DOHH2 (cell line): ENCODE measurements around the gene RBKS.

Experiments
- H3F3A ChIP-seq: fragments of 200-600 bp; sonication (generic), shearing (Covaris generic); 2 replicates; pipeline ENCODE4 v1.6.0; 2016; ENCODE audit warnings: antibody characterized with exemption, mild to moderate bottlenecking; ENCODE audit not compliant: control insufficient read depth, insufficient read depth
- H3K27ac ChIP-seq: fragments of 200-600 bp; sonication (generic); 2 replicates; pipeline ENCODE4 v1.5.1; 2014; ENCODE audit warnings: low read depth, mild to moderate bottlenecking, low read length, moderate library complexity
- H3K27me3 ChIP-seq: fragments of 200-600 bp; sonication (generic); 2 replicates; pipeline ENCODE4 v1.6.1; 2014; ENCODE audit warnings: mild to moderate bottlenecking, low read length, mixed read lengths; ENCODE audit not compliant: control insufficient read depth
- H3K36me3 ChIP-seq: fragments of 200-600 bp; sonication (generic); 2 replicates; pipeline ENCODE4 v1.6.1; 2014; ENCODE audit warnings: mild to moderate bottlenecking, low read length, moderate library complexity, mixed read lengths; ENCODE audit not compliant: control insufficient read depth
- H3K4me1 ChIP-seq: fragments of 200-600 bp; sonication (generic); 2 replicates; pipeline ENCODE4 v1.6.1; 2014; ENCODE audit warnings: mild to moderate bottlenecking, low read length, mixed read lengths; ENCODE audit not compliant: control insufficient read depth
- H3K4me2 ChIP-seq: fragments of 200-600 bp; sonication (generic); 2 replicates; pipeline ENCODE4 v1.6.0; 2014; ENCODE audit warnings: mild to moderate bottlenecking, low read length, moderate library complexity
- H3K4me3 ChIP-seq: fragments of 200-600 bp; sonication (generic); 2 replicates; pipeline ENCODE4 v1.5.1; 2014; ENCODE audit warnings: mild to moderate bottlenecking, low read length, mixed read lengths
- H3K79me2 ChIP-seq: fragments of 200-600 bp; sonication (generic); 2 replicates; pipeline ENCODE4 v1.6.1; 2014; ENCODE audit warnings: mild to moderate bottlenecking, low read length, mixed read lengths; ENCODE audit not compliant: control insufficient read depth
- H3K9me2 ChIP-seq: fragments of 200-600 bp; sonication (generic); replicated peaks from 2 replicates; pipeline ENCODE4 v1.6.1; 2014; ENCODE audit warnings: mild to moderate bottlenecking, low read length, mixed read lengths; ENCODE audit not compliant: control insufficient read depth
- H3K9me3 ChIP-seq: fragments of 200-600 bp; sonication (generic); 2 replicates; pipeline ENCODE4 v1.6.1; 2014; ENCODE audit warnings: antibody characterized with exemption, low read length, mixed read lengths; ENCODE audit not compliant: control insufficient read depth, insufficient read depth
- H4K20me1 ChIP-seq: fragments of 200-600 bp; sonication (generic); 2 replicates; pipeline ENCODE4 v1.6.0; 2014; ENCODE audit warnings: low read depth, mild to moderate bottlenecking, antibody characterized with exemption, low read length, moderate library complexity; ENCODE audit not compliant: control insufficient read depth, insufficient read depth
- EZH2phosphoT487 ChIP-seq: fragments of 200-600 bp; sonication (generic); IDR thresholded peaks from 2 replicates; pipeline ENCODE4 v1.6.1; 2017; ENCODE audit warnings: borderline replicate concordance, mild to moderate bottlenecking, antibody characterized with exemption, low read length, moderate library complexity, mixed read lengths
- TF ChIP-seq, protein P1 (sequence below): fragments of 200-600 bp; sonication (generic); IDR thresholded peaks from one replicate; pipeline ENCODE4 v1.5.1; 2014; ENCODE audit warnings: antibody characterized with exemption, mild to moderate bottlenecking, low read depth, low read length; ENCODE audit not compliant: poor library complexity, severe bottlenecking

The RBKS gene

GRCh38 chr2:27739058-27739373, 151.2 kb downstream of the RBKS start:
- H3K27ac ChIP-seq: no peak overlapping the region
- no peaks in the 10 kb centered on the region for H4K20me1 ChIP-seq
- no peak for TF ChIP-seq EZH2phosphoT487
- TF ChIP-seq, protein P1, sequence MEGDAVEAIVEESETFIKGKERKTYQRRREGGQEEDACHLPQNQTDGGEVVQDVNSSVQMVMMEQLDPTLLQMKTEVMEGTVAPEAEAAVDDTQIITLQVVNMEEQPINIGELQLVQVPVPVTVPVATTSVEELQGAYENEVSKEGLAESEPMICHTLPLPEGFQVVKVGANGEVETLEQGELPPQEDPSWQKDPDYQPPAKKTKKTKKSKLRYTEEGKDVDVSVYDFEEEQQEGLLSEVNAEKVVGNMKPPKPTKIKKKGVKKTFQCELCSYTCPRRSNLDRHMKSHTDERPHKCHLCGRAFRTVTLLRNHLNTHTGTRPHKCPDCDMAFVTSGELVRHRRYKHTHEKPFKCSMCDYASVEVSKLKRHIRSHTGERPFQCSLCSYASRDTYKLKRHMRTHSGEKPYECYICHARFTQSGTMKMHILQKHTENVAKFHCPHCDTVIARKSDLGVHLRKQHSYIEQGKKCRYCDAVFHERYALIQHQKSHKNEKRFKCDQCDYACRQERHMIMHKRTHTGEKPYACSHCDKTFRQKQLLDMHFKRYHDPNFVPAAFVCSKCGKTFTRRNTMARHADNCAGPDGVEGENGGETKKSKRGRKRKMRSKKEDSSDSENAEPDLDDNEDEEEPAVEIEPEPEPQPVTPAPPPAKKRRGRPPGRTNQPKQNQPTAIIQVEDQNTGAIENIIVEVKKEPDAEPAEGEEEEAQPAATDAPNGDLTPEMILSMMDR: no peak
- no peak overlapping the region for H3K4me3 ChIP-seq
- no peak overlapping the region for H3K4me2 ChIP-seq
- no peaks in the 10 kb centered on the region for H3F3A ChIP-seq
- no peaks in the 10 kb centered on the region for H3K79me2 ChIP-seq
- no peaks in the 10 kb centered on the region for H3K36me3 ChIP-seq
- H3K9me2 ChIP-seq: no peaks in the 10 kb centered on the region
- peaks cover 6% of the 10 kb centered on the region for H3K27me3 ChIP-seq
- no peaks in the 10 kb centered on the region for H3K4me1 ChIP-seq
- no peaks in the 10 kb centered on the region for H3K9me3 ChIP-seq

DNA sequence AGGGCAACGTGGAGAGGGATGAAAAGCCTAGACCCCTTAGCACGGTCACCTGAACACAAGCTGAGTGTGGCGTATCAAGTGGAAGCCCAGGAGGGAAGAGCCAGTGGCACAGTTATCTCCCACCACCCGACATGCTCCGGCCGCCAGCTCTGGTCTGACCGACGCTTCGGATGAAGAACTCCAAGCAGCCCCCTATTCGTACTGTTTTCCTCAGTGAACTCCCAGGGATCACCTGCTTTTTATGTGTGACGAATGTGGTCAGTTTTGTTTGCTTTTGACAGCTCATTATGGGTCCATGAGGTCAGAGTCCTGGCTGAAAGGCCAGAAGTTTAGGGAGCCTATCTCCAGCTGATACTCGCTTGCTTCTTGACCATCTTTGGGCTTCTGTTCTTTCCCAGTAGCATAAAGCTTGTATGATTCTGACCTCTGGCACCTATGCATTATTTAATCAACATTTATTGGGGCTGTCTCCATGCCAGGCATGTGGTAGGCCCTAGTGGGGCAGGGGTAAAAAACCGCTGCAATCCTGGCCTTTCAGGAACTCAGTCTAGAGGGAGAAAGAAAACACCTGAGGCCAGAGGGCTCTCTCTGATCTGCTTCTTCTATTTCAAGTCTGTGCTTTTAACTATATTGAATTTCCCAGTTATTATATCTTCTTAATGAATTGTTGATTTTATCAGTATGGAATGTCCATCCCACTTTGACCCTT, 151.7 kb downstream of the RBKS start:
- TF ChIP-seq EZH2phosphoT487: no peak
- TF ChIP-seq, protein P1: no peak
- no peak overlapping the region for H3K4me2 ChIP-seq
- H3K36me3 ChIP-seq: no peaks in the 10 kb centered on the region
- H3K4me3 ChIP-seq: no peak overlapping the region
- no peaks in the 10 kb centered on the region for H3K79me2 ChIP-seq
- H3F3A ChIP-seq: no peaks in the 10 kb centered on the region
- no peaks in the 10 kb centered on the region for H3K4me1 ChIP-seq
- H3K9me3 ChIP-seq: no peaks in the 10 kb centered on the region
- H4K20me1 ChIP-seq: no peaks in the 10 kb centered on the region
- peaks cover 6% of the 10 kb centered on the region for H3K27me3 ChIP-seq
- H3K27ac ChIP-seq: no peak overlapping the region
- H3K9me2 ChIP-seq: no peaks in the 10 kb centered on the region

DNA sequence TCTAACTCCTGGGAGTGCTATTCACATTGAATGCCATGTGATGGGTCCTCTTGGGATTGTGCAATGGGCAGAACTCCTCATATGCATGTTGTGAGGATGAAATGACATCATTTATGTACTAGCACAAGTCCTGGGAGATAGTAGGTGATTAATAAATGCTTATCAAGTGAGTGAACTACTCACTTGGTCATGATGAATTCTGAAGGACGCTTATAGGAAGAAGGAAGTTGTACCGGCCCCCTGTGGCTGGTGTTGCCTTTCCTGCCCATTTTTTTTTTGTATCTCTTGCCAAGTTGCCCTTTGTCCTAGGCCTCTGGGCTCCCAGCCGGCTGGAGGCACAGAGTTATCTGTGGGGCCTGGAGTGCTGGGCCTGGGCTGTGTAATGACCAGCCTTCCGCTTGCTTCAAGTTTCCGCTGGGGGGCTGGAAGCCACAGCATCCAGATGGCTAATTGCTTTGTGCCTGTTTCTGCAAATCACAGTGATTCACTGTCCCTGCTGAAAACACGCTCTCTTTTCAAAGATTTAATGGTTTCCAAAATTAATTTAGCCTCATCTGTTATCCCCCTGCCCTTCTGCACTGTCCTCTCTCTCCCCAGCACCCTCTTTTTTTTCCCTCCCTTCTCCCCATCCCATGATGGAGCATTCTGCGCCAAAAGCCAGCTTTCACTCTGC, 152.4 kb downstream of the RBKS start:
- TF ChIP-seq EZH2phosphoT487: no peak
- TF ChIP-seq, protein P1: no peak
- H3K36me3 ChIP-seq: no peaks in the 10 kb centered on the region
- H4K20me1 ChIP-seq: no peaks in the 10 kb centered on the region
- no peak overlapping the region for H3K4me3 ChIP-seq
- no peaks in the 10 kb centered on the region for H3K9me2 ChIP-seq
- no peaks in the 10 kb centered on the region for H3K4me1 ChIP-seq
- no peaks in the 10 kb centered on the region for H3K9me3 ChIP-seq
- peaks cover 6% of the 10 kb centered on the region for H3K27me3 ChIP-seq
- H3K4me2 ChIP-seq: no peak overlapping the region
- H3F3A ChIP-seq: no peaks in the 10 kb centered on the region
- H3K79me2 ChIP-seq: no peaks in the 10 kb centered on the region
- H3K27ac ChIP-seq: no peak overlapping the region
